HCT116 (cell line): Measurements from ENCODE around the gene NCKAP5L. TPM values are rescaled to one million over a fixed set of nuclear protein-coding genes. Genes with fewer than 3 reads are reported as not detected.

Source experiments
- ATAC-seq: fragments of 200-7000 bp; cut with Tn5 transposase; 2 replicates; pipeline ENCODE4 v1.9.1; 2020; ENCODE audit warnings: mild to moderate bottlenecking, moderate library complexity
- BruUV-seq: library from RNA; stranded (reverse); fragments of 400-500 nt; replicated peaks from 2 replicates; lab custom pipeline; 2021; lab: Mats Ljungman, UMichigan
- CTCF ChIA-PET: fragments of 300-600 bp; sonication (Branson Sonifier 250); formaldehyde crosslinking; loops from one replicate; lab custom pipeline; 2021; ENCODE audit warnings: antibody characterized with exemption; lab: Charles Lee
- POLR2A ChIA-PET: fragments of 300-600, 350-600 bp; sonication (Branson Sonifier 250); formaldehyde crosslinking; loops from one replicate; lab custom pipeline; 2021; ENCODE audit warnings: antibody characterized with exemption; lab: Charles Lee
- RAD21 ChIA-PET, 2 experiments: fragments of 300-600 bp; sonication (Branson Sonifier 250); formaldehyde crosslinking; loops; one replicate each; lab custom pipeline; 2023; ENCODE audit warnings: low total read pairs in 2 of 2; ENCODE audit not compliant: uncharacterized antibody in 2 of 2, unreplicated experiment in 2 of 2, low non-redundant PET in 1 of 2; lab: Charles Lee
- DNase-seq: peaks from one replicate; pipeline ENCODE4 v3.0.0-alpha.2; 2010; ENCODE audit warnings: low read depth, low spot score
- H2AFZ ChIP-seq: fragments of 200-600 bp; shearing (Covaris generic), sonication (generic); 2 replicates; pipeline ENCODE4 v1.6.1; 2017; ENCODE audit warnings: low read depth, mixed run types, mixed read lengths, antibody characterized with exemption, low read length; ENCODE audit not compliant: poor library complexity, severe bottlenecking
- H3K27ac ChIP-seq: 2 replicates; pipeline ENCODE4 v1.5.1; 2012; ENCODE audit warnings: low read depth, low read length
- H3K27me3 ChIP-seq: fragments of 200-600 bp; sonication (generic); 2 replicates; pipeline ENCODE4 v1.6.1; 2016; ENCODE audit warnings: mixed run types, low read length, mixed read lengths; ENCODE audit not compliant: insufficient read depth
- H3K36me3 ChIP-seq, 2 experiments: fragments of 200-500 bp in 1 of 2; fragments of 200-600 bp in 1 of 2; sonication (Bioruptor generic) in 1 of 2; sonication (generic) in 1 of 2; 2 replicates each; pipeline versions ENCODE4 v1.5.1 to v1.6.1; 2014 to 2016; ENCODE audit warnings: low read length in 2 of 2, inconsistent platforms in 1 of 2, mixed read lengths in 1 of 2, mixed run types in 1 of 2; ENCODE audit not compliant: insufficient read depth in 2 of 2, control insufficient read depth in 1 of 2
- H3K4me1 ChIP-seq, 2 experiments: fragments of 200-600 bp in 1 of 2; sonication (generic) in 1 of 2; 2 replicates each; pipeline versions ENCODE4 v1.5.1 to v1.6.1; 2012 to 2017; ENCODE audit warnings: low read length in 2 of 2, inconsistent platforms in 1 of 2, mild to moderate bottlenecking in 1 of 2, mixed read lengths in 1 of 2, mixed run types in 1 of 2, moderate library complexity in 1 of 2; ENCODE audit not compliant: insufficient read depth in 2 of 2, control insufficient read depth in 1 of 2
- H3K4me2 ChIP-seq: fragments of 200-600 bp; sonication (generic); 2 replicates; pipeline ENCODE4 v1.6.1; 2017; ENCODE audit warnings: mixed run types, low read length, mixed read lengths
- H3K4me3 ChIP-seq, 2 experiments: fragments of 200-600 bp in 1 of 2; sonication (generic) in 1 of 2; replicated peaks in 1 of 2; 2 replicates each; pipeline ENCODE4 v1.5.1; 2011 to 2016; ENCODE audit warnings: low read length in 2 of 2, control low read depth in 1 of 2, low read depth in 1 of 2, mild to moderate bottlenecking in 1 of 2, mixed read lengths in 1 of 2, mixed run types in 1 of 2
- H3K79me2 ChIP-seq: fragments of 200-600 bp; sonication (generic); 2 replicates; pipeline ENCODE4 v1.6.1; 2017; ENCODE audit warnings: mild to moderate bottlenecking, mixed run types, low read length, moderate library complexity, mixed read lengths; ENCODE audit not compliant: insufficient read depth
- H3K9ac ChIP-seq: fragments of 200-600 bp; sonication (generic); 2 replicates; pipeline ENCODE4 v1.6.1; 2016; ENCODE audit warnings: low read length, mixed read lengths
- H3K9me2 ChIP-seq: fragments of 200-600 bp; sonication (generic), shearing (Covaris generic); 2 replicates; pipeline ENCODE4 v1.6.1; 2017; ENCODE audit warnings: mixed run types, mild to moderate bottlenecking, moderate library complexity; ENCODE audit not compliant: insufficient read depth
- H3K9me3 ChIP-seq, 2 experiments: fragments of 200-500 bp in 1 of 2; fragments of 200-600 bp in 1 of 2; sonication (Bioruptor generic) in 1 of 2; sonication (generic) in 1 of 2; 2 replicates each; pipeline ENCODE4 v1.6.1; 2014 to 2017; ENCODE audit warnings: low read length in 2 of 2, mixed read lengths in 2 of 2, inconsistent platforms in 1 of 2, low read depth in 1 of 2, mild to moderate bottlenecking in 1 of 2, mixed run types in 1 of 2, moderate library complexity in 1 of 2; ENCODE audit not compliant: control insufficient read depth in 1 of 2, insufficient read depth in 1 of 2
- H4K20me1 ChIP-seq: fragments of 200-600 bp; sonication (generic), shearing (Covaris generic); 2 replicates; pipeline ENCODE4 v1.6.1; 2017; ENCODE audit warnings: mixed run types, mild to moderate bottlenecking, moderate library complexity; ENCODE audit not compliant: insufficient read depth
- CBX3 ChIP-seq: IDR thresholded peaks from 2 replicates; pipeline ENCODE4 v1.6.1; 2012; ENCODE audit warnings: low read depth
- CTCF ChIP-seq, 3 experiments: fragments of 200-600 bp in 1 of 3; sonication (generic) in 1 of 3; IDR thresholded peaks in 2 of 3; conservative IDR thresholded peaks in 1 of 3; 2 replicates each; pipeline ENCODE4 v1.5.1; 2012 to 2017; ENCODE audit warnings: low read depth in 2 of 3, low read length in 2 of 3, antibody characterized with exemption in 1 of 3, borderline replicate concordance in 1 of 3, control low read depth in 1 of 3, mild to moderate bottlenecking in 1 of 3, mixed read lengths in 1 of 3, mixed run types in 1 of 3, moderate library complexity in 1 of 3; ENCODE audit not compliant: insufficient read depth in 1 of 3
- EGR1 ChIP-seq: IDR thresholded peaks from 2 replicates; pipeline ENCODE4 v1.6.1; 2012; ENCODE audit warnings: low read depth
- EZH2 ChIP-seq: fragments of 200-600 bp; sonication (generic); IDR thresholded peaks from 2 replicates; pipeline ENCODE4 v1.6.1; 2017; ENCODE audit warnings: antibody characterized with exemption, mixed run types
- FOSL1 ChIP-seq: IDR thresholded peaks from 2 replicates; pipeline ENCODE4 v1.6.1; 2012; ENCODE audit warnings: low read depth
- JUND ChIP-seq: IDR thresholded peaks from 2 replicates; pipeline ENCODE4 v1.6.1; 2012
- MAX ChIP-seq: IDR thresholded peaks from 2 replicates; pipeline ENCODE4 v1.6.1; 2012
- POLR2AphosphoS5 ChIP-seq: IDR thresholded peaks from 2 replicates; pipeline ENCODE4 v1.6.1; 2011; ENCODE audit warnings: mild to moderate bottlenecking, low read depth, low read length, moderate library complexity
- REST ChIP-seq: IDR thresholded peaks from 2 replicates; pipeline ENCODE4 v1.6.1; 2012; ENCODE audit warnings: low read depth
- SIN3A ChIP-seq: IDR thresholded peaks from 2 replicates; pipeline ENCODE4 v1.6.1; 2012; ENCODE audit warnings: low read depth
- SP1 ChIP-seq: IDR thresholded peaks from 2 replicates; pipeline ENCODE4 v1.6.1; 2012; ENCODE audit warnings: low read depth
- ZNF274 ChIP-seq: fragments of 200-500 bp; sonication (Bioruptor generic); IDR thresholded peaks from 2 replicates; pipeline ENCODE4 v1.6.1; 2014; ENCODE audit warnings: mild to moderate bottlenecking, low read depth, low read length, inconsistent platforms
- intact Hi-C: fragments of 100-400 bp; cut with micrococcal nuclease; formaldehyde crosslinking; loops from 2 replicates; pipeline ENCODE4 v1.10.0; 2022
- total RNA-seq: library from RNA; stranded (reverse); gene quantifications from one replicate; pipeline ENCODE4 v1.2.1, GENCODE V29; 2021; ENCODE audit not compliant: unreplicated experiment

The NCKAP5L gene
- total RNA-seq, 1 experiment from 2014 or later = 12.1 TPM

- CTCF ChIA-PET = interaction anchor here (1.5 kb wide), 1 partner anchor 202 kb away, joined by 6 read pairs; no protein-coding TSS in a partner anchor
- H3K4me1 ChIP-seq = peaks cover 0 to 11% of the 10 kb centered on the region in 2 experiments; a peak in 1 of 4 replicates
Observed at GRCh38 chr12:49868449-49868848, 40.2 kb upstream of the NCKAP5L start.

More at GRCh38 chr12:49868449-49868848, 40.2 kb upstream of the NCKAP5L start:
- Histone ChIP-seq H3K79me2 (no peaks in the 10 kb centered on the region), H3K4me2 (no peak overlapping the region), H3K9ac (no peak overlapping the region), H2AFZ (no peak overlapping the region), H3K9me3 (no peaks in the 10 kb centered on the region), H4K20me1 (no peaks in the 10 kb centered on the region), H3K36me3 (no peaks in the 10 kb centered on the region), H3K4me3 (no peak overlapping the region), H3K9me2 (no peaks in the 10 kb centered on the region), H3K27ac (no peak overlapping the region), H3K27me3 (no peaks in the 10 kb centered on the region)
- BruUV-seq = no TSS peak
- intact Hi-C loops = loop anchor here (5.0 kb wide), 2 partner anchors 99 to 189 kb away; partner anchors contain the start of gene ASIC1
- DNase-seq (no peak), ATAC-seq (no peak)
- ChIA-PET POLR2A (no interaction called here), RAD21 (interaction anchor here in 1 of 2 experiments (1.9 to 2.0 kb wide), 2 partner anchors 98 to 202 kb away, joined by 5 to 9 read pairs; no protein-coding TSS in a partner anchor)
- TF ChIP-seq EGR1 = no peak
- no peak for TF ChIP-seq JUND
- TF ChIP-seq SP1 = no peak
- TF ChIP-seq CTCF (IDR thresholded peaks at IDR 0.05 in 2 of 3, conservative IDR thresholded peaks at IDR 0.05 in 1 of 3; ENCODE audit: borderline replicate concordance in 1 of 3, insufficient read depth in 1 of 3, low read depth in 2 of 3, low read length in 2 of 3) = no peak
- no peak for TF ChIP-seq EZH2
- TF ChIP-seq SIN3A = no peak
- no peak for TF ChIP-seq REST
- TF ChIP-seq ZNF274 = no peak
- TF ChIP-seq CBX3 = no peak
- no peak for TF ChIP-seq POLR2AphosphoS5
- TF ChIP-seq FOSL1 = no peak
- TF ChIP-seq MAX = no peak
